HG03139 (cell line): ENCODE results near the gene CSAD.
A peak's percentile ranks its signal among the peaks of the same experiment; 100 is the strongest.
"Not testable (repeated sequence)": the region's sequence is repeated elsewhere in the genome, so short reads cannot be mapped to it uniquely, and the experiment has no call there.

Source experiments
- ATAC-seq: cut with Tn5 transposase; IDR thresholded peaks from one replicate; pipeline ENCODE4 v1.9.1; 2021; ENCODE audit not compliant: unreplicated experiment

The CSAD gene

DNA sequence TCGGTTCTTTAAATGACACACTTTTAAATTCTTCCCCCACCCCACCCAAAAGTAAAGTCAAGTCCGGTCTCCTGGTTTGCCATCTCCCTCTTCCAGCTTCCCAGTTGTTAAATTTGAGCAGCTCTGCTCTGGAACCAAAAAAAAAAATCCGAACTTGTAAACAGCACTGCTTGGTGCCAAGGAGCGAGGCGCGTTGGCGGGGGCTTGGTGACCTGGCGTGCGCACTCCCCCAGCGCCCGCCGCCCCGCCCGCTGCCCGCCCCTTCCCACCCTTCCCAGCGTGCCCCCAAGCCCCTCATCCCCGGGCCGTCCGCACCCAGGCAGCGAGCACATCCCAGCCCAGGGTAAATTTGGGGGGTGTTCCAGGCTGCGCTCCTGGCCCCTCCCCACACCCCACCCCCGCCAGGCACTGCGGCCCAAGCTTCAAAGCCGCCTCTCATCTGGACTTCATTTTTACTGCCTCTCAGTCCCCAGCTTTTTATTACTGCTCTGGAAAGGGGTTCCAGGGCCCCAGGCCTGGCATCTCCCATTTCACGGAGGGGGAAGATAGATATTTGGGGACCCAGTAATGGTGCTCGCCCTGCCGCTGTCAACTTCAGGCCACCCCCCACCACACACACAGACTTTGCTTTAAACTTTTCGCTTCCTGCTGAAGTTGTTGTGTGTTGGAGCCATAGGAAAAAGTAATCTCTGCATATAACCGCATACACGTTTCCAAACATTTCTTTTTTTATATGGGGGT, 38.0 kb upstream of the CSAD start:
- ATAC-seq = no peak

DNA sequence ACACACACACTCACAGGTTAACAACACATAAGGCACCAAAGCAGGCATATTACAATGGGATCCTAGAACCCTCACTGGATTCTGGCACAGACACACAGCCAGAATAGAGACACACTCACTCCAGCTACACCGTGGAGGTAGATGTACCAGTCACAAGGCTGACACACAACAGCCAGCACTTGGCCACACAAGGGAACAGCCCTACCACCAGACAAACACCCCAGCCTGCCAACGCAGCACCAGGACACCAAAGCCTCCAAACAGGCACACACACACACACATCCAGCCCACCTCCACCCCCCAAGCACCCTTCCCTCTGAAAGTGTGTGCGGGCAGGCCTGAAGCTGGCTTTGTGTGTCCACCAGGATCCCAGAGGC, 37.2 kb upstream of the CSAD start:
- no peak for ATAC-seq

DNA sequence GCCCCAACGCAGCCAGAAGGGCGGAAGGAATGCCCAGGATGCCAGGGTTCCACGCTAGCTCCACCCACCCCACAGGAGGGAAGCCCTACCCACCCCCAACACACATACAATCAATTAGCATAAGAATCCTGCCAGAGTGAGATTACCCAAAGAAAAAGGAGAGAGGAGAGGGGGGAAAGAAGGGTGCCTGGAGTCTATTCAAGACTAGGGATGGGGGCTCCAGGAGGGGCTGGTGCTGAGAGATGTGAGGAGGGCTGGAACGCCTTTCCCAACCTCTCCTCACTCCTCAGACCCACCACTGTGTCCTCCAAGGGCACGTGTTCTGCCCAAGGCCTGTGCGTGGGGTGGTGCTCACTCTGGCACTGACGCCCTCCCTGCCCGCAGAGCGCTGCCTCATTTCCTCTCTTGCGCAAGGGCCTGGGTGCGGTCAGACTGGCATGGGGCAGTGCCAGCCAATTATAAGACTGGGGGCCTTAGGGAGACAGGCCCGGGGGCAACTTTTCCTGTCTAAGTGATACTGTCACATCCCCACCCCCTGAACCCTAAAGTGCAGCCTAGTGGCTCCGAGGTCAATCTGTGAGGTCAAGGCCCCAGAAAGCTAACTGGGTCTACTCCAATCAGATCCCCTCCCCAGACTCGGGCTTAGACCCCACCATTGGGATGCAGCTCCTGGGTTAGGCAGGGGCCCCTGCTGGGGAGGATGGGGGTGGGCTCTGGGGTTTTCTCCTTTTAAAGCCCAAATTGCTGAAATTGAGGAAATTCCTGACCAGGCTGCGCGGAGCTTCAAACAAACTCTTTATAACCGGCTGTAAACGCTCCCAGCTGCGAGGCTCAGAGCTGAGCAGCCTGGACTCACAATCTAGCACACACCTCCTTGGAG, 36.6 kb upstream of the CSAD start:
- ATAC-seq = no peak

DNA sequence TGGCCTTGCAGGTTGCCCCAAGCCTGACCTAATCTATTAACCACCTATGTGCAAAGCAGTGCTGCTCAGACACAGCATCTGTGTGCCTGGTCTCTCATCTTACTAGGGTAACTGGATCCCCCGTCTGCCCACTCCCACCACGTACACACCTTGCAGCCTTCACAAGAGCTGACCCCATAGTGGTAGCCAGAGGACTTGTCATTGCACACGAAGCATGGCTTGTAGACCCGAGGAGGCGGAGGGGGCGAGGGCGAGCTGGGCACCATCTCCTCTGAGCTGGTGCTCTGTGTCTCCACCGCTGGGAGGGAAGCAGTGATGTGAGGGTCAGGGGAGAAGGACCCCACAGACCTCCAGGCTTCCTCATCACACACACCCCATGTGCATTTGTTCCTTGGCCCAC, 34.8 kb upstream of the CSAD start:
- no peak for ATAC-seq

DNA sequence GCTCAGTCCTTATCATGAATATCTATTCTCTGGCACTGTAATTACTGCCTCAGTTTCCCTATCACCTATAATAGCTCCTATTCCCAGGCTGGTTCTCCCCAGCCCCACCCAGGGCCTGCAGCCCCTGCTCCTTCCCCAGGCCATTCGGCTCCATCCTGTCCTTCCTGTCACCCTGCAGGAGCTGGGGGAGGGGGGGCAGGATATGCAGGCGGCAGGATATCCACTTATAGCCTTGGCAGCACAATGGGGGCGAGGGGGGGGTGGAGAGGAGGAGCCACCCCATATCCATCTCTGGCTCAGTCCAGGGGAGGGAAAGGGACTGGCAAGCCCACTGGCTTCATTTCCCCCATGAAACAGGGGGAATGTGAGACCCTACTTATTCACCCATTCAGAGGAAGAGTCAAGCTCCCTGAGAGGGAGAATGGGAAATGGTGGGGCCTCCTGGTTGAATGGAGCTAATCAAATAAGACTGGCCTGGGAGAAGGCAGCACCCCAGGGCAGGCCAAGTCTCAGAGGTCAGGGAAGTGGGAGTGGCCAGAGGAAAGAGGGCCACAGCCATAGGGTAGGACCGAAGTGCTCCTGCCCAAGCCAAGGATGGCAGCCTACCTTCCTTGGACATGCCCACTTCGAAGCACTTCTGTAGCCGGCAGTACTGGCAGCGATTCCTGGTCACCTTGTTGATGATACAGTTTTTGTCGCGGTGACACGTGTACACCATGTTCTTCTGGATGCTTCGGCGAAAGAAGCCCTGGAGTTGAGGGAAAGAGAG, 34.1 kb upstream of the CSAD start:
- no peak for ATAC-seq

DNA sequence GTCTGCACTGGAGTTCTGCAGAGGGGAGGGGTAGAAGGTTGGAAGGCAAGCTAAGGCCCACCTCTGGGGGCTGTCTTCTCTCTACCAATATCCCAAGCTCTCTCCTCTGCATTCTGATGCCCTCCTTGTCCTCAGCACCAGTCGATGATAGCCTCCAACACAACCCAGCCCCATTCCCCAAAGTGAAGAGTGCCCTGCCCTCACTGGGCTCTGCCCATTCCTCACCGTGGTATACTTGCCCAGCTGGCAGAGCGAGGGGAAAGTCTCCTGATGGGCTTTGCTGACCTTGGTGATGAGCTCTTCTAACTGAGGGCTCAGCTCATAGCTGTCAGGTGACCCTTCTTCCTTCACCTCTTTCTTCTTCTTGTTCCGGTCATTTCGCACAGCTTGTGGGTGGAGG, 33.5 kb upstream of the CSAD start:
- no peak for ATAC-seq

DNA sequence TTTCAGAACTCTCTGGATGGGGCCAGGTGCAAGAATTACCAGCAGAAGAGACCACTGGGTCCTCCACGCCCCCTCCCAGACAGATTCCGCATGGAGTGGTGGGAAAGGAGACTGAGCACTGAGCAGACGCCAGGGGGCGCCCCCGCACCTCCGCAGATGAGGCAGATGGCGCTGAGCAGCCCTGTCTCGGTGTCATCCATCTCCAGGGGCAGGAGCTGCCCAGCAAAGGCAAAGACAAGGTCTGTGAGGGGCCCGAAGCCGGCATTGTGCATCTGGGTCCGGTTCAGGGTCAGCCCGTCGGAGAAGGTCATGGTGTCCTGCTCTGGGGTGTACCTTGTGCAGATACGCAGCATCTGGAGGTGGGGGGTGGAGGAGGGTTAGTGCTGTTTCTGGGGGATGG, 32.6 kb upstream of the CSAD start:
- no peak for ATAC-seq

DNA sequence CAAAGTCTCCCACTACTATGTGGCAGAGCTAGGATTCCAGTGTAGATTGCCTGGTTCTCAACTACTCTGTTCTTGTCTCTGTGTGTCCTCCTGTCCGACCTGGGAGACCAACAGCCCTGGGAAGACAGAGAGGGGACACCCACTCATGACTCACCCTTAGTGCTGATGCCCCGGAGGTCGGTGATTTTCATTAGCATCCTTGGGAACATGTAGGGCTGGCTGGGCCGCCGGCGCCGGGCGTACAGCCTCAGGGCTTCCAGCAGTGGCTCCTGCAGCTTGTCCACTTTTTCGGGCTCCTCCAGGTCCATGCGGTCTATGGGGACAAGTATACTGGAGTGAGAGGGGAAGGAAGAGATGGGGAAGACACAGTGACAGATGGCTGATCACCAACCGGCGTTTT, 32.2 kb upstream of the CSAD start:
- no peak for ATAC-seq

DNA sequence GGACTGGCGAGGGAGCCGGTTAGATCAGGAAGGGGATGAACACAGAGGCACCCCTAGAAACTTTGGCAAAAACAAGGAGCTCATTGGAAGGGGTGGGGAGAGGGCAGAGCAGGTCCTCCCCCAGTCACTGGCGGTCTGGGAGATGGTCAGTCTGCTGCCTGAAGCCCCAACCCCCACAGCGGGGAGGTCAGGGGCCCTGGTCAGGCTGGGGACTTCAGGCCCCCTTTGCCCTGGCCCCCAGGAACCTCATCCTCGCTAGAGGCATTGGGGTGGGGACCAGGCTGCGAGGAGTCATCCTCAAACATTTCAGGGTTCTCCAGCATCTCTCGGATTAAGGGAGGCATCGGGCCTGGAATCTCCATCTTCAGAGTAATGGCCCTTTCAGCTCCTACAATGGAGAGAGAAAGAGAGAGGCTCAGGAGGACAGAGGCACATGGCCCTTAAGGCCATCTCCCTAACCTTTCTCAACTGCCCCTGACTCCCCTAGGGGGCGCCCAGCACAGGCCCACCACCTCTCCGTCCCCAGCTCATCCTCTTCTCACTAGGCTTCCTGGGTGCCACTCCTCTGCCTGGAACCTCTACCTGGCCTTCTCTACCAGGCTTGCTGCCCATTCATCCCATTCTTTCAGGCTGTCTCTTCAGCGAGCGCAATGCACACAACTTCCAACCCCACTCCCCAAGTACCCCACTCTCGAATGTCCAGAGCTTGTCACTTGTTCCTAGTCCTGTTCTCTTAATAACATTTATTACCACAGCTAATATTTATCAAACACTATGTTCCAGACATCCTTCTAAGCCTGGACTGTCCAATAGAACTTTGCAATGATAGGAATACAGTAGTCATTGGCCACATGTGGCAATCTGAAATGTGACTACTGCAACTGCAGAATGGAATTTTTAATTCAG, 31.0 kb upstream of the CSAD start:
- no peak for ATAC-seq

DNA sequence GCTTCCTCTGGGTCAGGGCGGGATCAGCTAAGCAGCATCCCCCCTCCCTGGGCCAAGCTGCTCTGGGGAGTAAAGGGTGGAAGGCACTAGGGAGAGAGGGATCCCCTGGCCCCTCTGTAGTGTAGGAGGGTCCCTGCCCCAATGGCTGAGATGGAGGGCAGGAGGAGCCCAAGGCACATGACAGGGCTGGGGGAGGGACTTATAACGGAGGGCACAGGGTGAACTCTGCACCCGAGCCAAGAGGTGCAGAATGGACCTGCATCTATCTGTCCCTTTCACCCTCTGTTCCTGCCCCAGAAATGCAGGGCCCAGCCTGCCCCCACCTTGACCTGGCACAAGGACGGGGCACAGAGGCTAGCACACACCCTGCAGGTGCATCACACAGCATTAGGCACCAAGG, 30.1 kb upstream of the CSAD start:
- no peak for ATAC-seq

DNA sequence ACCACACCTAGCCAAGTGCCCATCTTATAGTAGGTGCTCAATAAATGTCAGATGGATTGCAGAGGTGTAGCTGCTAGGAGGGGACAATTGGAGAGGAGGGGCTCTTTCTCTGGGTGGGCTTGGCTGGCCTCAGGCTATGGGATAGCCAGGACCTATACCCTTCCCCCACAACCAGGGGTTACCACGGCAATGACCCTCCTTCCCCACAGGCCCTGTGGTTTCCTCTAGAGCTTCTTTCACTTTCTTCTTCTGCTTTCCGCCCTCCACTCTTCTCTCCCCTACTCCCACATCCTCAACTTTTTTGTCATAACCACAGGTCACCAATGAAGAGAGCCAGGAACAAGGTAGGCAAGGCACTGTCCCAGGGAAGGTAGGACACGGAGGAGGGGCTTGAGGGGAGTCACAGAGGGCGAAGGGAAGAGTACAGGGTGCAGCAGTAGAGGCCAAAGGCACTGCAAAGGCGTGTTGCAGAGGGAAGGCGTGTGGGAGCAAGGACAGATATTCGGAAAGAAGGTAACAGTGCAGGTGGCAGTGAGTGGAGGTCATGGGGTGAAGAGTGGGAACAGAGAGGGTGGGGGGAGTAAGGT, 28.2 kb upstream of the CSAD start:
- ATAC-seq = no peak

DNA sequence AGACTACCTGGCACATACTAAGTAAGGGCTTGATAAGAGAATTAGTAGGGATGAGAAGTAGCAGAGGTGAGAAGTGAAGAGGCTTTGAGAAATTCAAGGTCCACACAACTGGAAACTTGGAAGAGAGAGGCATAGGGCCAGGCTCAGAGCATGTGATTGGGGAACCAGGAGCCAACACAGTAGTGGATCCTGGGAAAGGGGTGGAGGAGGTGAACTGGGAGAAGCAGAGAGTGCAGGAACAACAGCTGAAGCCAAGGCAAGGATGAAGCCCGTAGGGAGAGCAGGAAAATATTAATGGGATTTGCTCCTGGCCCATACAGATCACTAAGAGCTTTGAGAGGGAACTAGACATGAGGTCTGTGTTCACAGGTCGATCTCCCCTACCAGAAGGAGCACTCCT, 27.7 kb upstream of the CSAD start:
- ATAC-seq = no peak

DNA sequence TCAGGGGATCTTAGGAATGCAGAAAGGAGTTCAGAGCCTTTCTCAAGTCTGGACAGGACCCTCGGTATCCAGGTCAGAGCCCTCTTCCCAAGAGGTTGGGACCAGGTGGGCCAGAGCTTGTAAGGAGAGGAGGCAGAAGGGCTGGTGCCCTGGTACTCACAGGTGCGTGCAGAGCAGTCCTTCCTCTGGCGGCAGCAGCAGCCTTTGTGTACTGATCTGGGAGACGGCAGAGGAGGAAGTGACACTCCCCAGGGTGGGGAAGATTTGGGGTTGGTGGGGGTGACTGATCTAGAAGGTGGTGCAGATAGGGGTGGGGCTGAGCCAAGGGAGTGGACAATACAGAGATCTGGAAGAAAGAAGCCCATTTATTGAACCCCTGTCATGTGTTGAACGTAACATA, 26.3 kb upstream of the CSAD start, which contains the start of gene ITGB7:
TSS of gene ITGB7 (minus strand) at position 210 of the 400 bp plus-strand sequence. CDS start 6,808 bp downstream, outside the sequence.
- ATAC-seq = peak; percentile 37

DNA sequence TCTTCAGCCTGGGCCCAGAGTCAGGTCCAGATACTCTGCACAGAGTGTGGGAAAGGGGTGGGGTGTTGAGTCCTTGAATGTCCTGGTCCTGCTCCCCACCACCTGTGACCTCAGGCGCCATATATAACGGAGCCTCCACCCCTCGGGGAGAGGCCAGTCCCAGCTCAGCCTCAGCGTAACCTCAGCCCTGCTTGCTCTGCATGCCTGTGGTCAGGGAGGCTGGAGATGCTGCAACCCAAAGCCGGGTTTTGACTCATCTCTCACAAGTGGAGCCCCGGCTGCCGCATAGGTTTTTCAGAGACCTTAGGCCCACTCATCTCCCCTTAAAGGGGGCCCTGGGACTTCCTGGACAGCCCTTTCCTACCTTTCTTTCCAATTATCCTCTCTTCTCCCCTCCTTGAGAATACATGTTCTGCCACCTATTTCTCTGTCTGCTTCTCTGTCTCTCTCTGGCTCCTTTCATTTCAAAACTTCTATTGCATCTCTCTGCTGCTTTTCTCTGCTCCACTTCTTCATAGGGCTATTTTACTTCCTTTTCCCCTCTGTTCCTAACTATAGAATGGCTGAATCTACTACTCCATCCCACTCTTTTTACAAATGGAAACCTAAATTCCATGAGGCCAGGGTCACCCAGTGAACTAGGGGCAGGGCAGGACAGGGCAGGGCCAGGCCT, 25.2 kb upstream of the CSAD start:
- peak; percentile 49 for ATAC-seq

DNA sequence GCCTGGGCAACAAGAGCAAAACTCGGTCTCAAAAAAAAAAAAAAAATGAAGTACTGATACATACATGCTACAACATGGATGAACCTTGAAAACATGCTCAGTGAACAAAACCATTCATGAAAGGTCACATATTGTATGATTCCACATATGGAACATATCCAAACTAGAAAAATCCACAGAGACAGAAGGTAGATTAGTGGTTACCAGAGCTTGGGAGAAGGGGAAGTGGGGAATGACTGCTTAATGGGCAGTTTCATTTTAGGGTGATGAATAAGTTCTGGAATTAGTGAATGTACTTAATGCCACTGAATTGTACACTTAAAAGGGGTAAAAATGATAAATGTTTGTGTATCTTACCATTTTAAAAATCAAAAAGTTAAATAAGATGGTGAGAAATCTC, 23.6 kb upstream of the CSAD start:
- no peak for ATAC-seq

DNA sequence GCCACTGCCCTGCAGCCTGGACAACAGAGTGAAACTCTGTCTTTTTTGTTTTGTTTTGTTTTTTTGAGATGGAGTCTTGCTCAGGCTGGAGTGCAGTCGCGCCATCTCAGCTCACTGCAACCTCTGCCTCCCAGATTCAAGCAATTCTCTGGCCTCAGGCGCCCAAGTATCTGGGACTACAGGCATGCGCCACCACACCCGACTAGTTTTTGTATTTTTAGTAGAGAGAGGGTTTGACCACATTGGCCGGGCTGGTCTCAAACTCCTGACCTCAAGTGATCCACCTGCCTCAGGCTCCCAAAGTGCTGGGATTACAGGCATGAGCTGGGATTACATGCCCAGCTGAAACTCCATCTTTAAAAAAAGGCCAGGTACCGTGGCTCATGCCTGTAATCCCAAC, 21.6 kb upstream of the CSAD start:
- not testable (repeated sequence) for ATAC-seq

DNA sequence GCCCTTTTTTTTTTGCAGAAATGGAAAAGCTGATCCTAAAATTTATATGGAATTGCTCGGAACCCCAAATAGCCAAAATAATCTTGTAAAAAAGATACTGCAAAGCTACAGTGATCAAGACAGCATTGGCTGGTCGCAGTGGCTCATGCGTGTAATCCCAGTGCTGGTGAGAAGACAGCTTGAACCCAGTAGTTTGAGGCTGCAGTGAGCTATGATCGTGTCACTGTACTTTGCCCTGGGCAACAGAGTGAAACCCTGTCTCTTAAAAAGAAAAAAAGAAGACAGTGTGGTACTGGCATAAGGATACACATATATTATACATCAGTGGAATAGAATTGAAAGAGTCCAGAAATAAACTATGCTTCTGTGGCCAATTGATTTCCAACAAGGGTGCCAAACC, 20.9 kb upstream of the CSAD start:
- ATAC-seq = no peak

DNA sequence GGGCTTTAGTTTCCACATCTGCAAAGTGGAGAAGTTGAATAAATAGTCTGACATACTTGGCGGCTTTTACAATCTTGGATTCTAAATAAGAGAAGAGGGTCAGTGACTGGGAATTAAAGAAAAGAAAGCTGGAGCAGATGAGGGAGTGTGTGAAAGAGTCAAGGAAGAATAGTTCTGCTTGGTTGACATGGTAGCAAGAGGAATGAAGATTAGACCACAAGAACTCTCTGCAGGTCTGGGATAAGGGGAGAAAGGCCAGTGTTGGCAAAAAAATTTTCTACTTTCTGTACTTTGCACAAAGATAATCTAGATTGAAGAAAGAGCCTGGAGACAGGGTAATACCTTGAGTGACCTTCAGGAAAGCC, 20.4 kb upstream of the CSAD start:
- no peak for ATAC-seq

DNA sequence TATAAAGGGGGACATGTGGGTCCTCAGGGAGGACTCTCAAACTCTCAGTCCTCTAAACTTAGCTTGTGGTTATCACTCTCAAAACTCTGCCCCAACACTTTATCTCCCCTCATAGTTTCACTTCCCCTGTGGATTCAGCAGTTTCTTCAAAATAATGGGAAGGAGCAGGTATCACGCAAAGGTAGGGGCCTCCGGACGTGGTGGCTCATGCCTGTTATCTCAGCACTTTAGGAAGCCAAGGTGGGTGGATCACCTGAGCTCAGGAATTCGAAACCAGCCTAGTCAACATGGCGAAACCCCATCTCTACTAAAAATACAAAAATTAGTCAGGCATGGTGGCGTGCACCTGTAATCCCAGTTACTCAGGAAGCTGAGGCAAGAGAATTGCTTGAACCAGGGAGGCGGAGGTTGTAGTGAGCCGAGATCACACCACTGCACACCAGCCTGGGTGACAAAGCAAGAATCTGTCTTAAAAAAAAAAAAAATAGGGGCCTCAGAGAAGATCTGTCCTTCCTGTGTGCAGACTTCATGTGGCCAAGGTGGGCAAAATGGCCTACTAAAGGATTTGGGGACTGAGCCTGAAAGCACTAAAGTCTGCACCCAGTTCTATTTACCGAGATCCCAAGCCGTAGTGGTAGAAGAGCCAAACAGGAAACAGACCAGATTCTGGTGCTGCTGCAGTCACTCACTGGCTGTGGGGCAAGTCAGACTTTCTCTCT, 19.9 kb upstream of the CSAD start:
- no peak for ATAC-seq
